Measurements from ENCODE around the gene LRP6.

- no peak for TF ChIP-seq POLR2A (IDR thresholded peaks at IDR 0.05)
- TF ChIP-seq, protein P1, sequence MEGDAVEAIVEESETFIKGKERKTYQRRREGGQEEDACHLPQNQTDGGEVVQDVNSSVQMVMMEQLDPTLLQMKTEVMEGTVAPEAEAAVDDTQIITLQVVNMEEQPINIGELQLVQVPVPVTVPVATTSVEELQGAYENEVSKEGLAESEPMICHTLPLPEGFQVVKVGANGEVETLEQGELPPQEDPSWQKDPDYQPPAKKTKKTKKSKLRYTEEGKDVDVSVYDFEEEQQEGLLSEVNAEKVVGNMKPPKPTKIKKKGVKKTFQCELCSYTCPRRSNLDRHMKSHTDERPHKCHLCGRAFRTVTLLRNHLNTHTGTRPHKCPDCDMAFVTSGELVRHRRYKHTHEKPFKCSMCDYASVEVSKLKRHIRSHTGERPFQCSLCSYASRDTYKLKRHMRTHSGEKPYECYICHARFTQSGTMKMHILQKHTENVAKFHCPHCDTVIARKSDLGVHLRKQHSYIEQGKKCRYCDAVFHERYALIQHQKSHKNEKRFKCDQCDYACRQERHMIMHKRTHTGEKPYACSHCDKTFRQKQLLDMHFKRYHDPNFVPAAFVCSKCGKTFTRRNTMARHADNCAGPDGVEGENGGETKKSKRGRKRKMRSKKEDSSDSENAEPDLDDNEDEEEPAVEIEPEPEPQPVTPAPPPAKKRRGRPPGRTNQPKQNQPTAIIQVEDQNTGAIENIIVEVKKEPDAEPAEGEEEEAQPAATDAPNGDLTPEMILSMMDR (IDR thresholded peaks at IDR 0.05) = no peak
Measured at GRCh38 chr12:12157424-12157823, 109.4 kb downstream of the LRP6 start.
